NCI-H1417 treated with DMSO at 0.1 percent for 48 hours (cell line): ENCODE results near the gene UNC13B.
"Not testable (repeated sequence)": the region's sequence is repeated elsewhere in the genome, so short reads cannot be mapped to it uniquely, and the experiment has no call there.

ENCODE experiments used
- DNase-seq: peaks from one replicate; lab custom pipeline; 2025; lab: John Stamatoyannopoulos, UW

UNC13B gene

DNA sequence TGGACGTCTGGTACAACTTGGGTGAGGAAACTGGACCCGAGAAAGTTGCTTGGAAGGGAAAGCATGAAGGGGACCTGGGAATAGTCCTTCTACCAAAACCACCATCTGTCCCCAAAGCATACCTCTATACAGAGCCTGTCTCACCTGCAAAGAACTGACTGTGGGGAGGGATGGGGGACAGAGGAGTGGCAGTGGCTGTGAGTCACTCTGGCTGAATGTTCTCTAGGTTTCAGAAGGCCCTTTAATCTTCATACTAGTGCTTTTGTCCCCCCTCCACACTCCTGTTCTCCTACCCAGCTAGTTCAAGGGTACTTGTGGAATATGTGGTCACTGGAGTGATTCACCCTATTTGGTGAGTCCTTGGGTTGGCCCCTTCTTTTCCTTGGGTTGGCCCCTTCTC, 218.8 kb downstream of the UNC13B start:
- DNase-seq = no peak

DNA sequence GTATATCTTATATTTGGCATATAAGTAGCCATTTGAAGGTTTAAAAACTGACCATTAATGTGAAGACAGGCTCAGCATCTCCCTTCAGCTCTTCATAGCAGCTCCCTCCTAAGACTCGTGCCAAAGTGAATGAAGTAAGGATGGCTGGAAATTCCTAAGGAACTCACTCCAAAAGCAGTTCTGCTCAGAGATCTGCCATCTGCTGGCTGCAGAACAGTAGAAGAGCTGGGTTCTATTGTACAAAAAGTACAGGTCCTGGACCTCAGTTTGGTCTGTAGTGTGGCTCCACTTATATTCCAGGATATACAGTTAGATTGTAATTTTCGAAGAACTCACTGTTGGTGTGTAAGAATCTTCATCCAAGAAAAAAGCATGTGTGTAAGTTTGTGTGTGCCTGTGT, 223.2 kb downstream of the UNC13B start:
- no peak for DNase-seq

DNA sequence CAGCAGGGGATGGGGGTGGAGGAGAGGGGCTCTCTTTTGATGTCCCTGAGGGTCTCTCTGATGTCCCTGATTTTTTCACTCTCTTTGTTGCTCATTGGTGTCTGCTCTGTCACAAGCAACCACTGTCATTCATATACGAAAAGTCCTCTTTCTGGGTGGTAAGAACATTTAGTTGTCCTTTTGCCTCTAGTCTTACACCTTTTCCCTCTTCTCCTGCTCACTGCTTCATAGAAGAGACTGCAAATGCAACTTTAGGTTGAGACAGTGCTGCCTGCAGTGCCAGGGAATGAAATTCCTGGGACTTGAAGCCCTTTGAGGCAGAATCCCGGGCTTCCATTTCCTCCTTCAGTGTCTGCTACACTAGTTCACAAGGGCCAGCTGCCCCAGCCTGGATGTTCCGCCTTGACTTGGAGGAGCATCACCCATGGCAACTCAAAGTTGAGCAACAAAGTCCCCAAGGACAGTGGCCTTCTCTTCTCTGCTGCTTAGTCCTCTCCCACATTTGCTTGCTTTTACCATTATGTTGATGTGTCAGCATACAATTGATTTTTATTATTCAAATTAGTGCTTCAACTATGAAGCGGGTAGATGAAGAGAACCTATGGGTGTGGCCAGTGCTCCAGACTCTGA, 233.4 kb downstream of the UNC13B start:
- no peak for DNase-seq

DNA sequence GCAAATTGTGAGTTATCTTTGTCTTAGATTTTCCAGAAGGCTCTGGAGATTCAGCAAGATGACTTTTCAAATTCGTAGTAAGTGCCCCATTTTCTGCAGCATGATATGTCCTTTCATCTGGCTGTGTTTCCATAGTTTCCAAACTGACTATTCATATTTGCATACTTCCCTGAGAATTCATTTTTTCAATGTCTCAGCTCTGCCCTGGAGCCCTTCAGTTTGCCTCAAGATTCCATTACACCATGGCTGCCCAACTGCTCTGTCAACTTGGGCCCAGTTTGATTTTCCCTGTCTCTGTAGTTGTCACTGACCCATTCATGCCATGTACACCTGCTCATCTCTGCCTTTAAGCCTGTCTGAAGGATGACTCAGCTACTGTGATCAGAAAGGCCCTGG, 233.9 kb downstream of the UNC13B start:
- no peak for DNase-seq

DNA sequence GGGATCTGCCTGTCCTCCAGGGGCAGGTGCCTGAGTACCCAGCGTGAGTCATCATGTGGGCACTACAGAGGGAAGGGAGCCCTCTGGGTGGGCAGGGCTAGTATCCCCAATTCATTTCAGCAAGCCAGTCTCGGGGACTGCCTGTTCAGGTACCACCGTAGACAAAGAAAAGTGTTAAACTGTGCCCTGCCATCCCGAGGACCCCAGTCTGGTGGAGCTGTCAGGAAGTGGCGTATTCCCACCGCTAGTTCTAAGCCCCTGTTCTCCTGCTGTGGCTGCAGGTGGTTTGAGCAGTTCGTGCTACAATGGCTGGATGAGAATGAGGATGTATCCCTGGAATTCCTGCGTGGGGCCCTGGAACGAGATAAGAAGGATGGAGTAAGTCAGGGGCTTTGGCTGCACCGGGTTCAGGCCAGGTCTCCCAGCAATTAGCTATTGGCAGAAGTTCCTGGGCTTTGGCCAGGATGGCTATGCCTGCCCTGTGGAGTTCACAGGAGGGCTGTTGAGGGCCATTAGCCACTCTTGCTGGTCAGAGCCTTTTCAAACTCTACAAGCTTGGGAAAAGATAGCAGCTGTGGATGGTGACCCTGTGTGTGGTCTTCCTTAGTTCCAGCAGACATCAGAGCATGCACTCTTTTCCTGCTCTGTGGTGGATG, 234.9 kb downstream of the UNC13B start:
- DNase-seq = no peak

DNA sequence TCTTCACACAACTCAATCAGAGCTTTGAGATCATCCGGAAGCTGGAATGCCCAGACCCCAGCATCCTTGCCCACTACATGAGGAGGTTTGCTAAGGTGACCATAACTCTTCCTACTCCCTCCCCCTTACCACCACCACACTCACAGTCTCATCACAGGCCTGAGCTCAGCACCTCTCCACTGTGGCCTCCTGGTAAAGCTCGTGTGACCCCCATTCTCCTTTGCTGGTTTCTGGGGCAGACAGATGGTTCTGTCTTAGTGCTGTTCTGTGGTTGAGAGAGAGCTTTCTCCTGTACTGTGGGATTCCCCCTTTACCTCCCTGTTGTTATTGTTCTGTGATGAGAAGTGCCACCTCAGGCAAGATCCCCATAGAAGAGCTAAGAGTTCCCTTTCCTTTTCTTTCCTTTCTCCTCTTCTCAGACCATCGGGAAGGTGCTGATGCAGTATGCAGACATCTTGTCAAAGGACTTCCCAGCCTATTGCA, 235.4 kb downstream of the UNC13B start:
- no peak for DNase-seq

DNA sequence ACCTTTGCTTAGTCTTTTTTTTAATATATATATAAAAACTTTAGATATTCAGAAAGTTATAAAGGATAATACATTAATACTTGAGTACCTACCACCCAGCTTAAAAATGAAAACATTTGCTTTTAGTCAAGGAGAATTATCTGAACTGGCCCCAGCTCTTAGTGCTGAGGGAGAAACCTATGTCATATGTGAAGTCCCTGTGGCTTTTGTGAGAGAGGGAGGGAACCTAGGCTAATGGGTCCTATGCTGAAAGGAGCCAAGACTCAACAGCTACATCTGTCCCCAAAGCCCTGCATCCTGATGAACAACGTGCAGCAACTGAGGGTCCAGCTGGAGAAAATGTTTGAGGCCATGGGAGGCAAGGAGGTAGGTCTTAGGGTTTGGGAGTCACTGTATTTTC, 236.1 kb downstream of the UNC13B start:
- DNase-seq = no peak

DNA sequence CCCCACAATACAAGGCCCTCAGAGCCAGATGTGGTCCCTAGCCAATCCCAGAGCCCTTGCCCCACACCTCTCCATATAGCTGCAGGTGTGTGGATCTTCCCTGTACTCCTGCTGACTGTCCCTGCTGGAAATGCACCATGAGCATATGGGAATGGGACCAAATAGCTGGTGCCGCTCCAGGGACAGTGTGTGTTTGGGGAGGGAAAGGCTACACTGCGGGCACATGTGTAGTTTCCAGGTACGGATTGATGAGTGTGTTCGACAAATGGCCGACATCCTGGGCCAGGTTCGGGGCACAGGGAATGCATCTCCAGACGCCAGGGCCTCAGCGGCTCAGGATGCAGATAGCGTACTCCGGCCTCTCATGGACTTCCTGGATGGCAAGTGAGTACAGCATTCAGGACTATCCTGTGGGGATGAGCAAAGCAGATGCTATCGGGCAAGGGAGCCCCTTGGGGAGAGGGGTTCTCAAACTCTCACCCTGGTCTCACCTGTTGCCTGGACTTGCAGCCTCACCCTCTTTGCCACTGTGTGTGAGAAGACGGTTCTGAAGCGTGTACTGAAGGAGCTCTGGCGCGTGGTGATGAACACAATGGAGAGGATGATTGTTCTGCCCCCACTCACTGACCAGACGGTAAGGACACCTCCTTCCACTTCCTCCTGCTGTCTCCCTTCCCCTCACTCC, 237.0 kb downstream of the UNC13B start:
- no peak for DNase-seq

DNA sequence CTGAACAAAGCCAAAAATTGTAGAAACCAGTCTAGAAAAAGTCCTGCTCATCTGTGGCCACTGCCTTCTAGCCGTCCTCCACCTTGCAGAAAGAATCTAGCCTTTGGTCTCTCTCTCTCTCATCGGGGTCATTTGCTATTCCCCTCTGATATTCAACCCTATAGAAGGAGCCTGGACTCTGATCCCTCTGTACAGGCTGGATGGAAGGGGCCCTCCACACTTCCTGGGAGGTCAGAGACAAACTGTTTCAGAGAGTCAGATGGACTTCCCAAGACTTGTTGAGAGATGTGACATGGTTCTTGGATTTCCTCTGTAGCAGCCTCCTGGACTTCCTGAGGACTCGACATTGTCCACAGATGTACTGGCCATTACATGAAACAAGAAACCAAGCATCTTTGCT, 243.1 kb downstream of the UNC13B start:
- DNase-seq = no peak

DNA sequence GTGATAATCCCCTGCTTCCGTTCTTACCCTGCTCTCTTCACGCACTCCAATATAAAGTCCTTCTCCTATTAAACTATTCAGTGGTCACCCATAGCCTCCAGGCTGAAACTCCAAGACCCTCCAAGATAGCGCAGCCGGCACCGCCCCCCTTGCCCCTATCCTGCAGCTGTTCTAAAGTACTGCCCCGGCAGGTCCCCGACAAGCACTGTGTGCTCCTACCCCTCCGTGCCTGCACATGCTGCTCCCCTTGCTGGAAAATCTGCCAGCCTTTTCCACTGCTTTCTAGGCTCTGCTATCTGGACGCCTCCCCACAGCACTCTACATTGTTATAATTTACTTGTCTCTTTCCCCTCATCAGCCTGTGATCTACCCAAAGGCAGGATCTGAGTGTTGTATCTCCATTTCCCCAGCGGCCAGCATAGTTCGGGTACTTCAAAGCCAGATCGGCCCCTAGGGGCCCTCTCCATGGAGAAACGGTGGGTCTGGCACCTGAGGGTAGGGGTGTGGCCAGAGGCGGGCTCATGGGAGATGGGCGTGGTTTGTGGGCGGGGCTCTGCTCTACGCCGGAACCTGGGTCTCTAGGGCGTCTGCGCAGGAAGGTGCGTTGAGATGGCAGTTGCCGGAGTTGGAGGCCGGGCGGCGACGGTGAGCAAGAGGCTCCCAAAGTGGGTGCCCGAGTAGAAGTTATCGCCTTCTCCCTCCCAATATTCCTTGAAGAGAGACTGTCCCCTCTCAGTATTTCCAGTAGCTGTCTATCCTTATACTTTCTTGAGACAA, 244.6 kb downstream of the UNC13B start:
- no peak for DNase-seq

DNA sequence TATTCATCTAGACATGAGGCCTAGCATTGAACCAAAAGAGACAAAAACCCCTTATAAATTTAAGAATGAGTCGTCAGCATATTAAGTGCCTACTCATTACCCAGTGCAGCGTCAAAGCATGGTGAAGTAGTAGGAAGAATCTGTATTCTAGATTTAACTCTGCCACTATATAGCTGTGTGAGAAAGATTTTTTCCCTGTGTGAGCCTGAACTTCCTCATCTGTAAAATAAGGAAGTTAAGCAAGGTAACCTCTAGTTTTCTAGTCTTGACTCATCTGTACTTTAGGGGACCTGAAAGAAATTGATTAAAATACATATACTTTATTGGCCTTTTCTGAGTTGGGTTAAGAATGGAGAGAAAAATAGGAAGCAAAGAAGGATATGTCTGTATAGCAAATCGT, 246.0 kb downstream of the UNC13B start:
- DNase-seq = no peak

DNA sequence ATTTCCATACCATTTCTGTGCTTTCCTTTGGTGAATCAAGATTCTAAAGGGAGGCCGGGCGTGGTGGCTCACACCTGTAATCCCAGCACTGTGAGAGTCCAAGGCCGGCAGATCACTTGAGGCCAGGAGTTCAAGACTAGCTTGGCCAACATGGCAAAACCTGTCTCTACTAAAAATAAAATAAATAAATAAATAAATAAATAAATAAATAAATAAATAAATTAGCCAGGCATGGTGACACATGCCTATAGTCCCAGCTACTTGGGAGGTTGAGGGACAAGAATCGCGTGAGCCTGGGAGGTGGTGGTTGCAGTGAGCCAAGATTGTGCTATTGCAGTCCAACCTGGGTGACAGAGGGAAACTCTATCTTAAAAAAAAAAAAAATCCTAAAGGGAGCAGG, 247.6 kb downstream of the UNC13B start:
- not testable (repeated sequence) for DNase-seq

DNA sequence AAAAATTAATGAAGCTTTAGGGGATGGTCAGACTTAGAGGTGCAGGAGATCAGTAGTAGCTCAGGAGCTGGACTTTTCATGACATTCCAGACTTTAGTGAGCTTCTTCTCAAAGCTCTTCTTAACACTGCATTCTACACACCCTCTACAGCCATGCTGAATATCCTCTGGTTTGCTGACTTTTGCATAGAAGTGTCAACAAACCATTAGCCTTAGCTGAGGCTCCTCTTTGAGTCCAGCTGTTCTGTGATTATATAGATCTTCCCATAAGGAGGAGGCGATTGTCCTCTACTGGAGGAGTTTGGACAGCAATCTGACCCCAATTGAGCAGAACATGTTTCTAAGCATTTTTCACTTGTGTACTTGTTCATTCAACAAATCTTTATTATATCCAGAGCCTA, 253.1 kb downstream of the UNC13B start:
- DNase-seq = no peak

DNA sequence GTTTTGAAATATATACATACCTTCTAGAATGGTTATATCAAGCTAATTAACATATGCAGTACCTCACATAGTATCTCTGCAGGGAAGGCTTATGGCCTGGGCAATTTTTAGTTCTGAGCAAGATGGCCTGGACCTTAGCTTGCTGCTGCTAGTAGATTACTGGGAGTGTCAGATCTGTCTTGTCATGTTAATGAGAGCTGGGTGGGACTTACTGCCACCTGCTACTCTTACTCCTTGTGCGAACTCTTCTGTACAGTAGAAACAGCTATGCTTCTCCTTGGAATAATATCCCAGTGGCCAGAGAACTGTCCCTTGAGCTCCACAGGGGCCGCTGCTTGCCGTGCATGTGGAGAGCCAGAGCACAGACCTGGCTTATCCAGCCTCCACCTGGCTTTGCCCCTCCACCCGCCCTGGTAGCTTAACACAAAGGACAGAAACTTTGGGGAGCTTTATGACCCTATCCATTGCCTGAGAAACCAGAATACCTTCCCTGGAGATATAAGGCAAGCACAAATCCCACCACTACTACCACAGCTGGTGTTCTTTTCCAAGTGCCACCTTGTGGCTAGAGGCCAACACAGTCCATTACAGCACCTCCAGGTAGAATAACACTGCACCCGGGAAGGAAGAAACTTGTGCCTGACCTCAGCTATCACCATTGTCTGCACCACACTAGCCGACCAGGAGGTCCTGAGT, 253.7 kb downstream of the UNC13B start:
- no peak for DNase-seq

DNA sequence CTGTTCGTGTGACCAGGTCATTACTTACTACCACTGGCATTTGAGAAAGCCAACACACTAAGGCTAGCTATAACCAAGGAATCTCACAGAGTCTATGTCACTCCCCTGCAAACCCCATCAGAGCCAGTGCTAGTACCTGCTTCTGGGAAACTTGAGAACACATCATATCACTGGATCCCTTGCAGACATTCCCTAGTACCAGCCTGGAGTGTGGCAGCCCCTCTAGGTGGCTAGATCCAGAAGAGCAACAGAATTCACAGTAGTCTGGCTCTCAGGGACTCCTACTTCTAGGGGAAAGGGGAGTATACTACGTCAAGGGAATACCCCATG, 254.3 kb downstream of the UNC13B start:
- no peak for DNase-seq

DNA sequence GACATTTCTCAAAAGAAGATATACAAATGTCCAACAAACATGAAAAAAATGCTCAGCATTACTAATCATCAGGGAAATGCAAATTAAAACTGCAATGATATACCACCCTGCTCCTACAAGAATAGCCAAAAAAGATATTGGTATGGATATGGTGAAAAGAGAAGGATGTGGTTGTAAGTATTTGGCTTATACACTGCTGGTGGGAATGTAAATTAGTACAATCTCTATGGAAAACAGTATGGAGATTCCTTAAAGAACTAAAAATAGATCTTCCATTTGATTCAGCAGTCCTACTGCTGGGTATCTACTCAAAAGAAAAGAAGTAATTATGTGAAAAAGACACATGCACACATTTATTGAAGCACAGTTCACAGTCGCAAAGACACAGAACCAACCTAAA, 260.5 kb downstream of the UNC13B start:
- DNase-seq = no peak

DNA sequence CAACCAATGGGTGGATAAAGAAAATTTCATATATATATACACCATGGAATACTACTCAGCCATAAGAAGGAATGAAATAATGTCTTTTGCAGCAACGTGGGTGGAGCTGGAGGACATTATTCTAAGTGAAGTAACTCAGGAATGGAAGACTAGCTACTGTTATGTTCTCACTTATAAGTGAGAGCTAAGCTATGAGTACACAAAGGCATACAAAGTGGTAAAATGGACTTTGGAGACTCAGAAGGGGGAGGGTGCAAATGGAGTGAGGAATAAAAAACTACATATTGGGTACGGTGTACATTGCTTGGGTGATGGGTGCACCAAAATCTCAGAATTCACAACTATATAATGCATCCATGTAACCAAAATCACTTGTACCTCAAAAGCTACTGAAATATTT, 260.9 kb downstream of the UNC13B start:
- DNase-seq = no peak

DNA sequence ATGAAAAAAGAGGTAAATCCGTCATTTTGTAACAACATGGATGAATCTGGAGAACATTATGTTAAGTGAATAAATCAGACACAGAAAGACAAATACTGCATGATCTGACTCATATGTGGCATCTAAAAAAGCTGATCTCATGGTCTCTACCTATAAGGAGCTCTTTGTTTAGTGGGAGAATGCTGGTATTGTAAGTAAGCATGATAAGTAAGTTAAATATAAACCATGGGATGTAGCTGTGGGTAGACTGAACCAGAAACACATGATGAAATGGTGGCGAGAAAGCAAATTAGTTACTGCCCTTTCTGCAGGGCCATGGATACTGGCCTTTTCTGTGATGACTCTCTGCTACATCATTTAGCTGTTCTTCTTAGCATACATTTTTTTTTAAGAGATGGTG, 261.7 kb downstream of the UNC13B start:
- DNase-seq = no peak

DNA sequence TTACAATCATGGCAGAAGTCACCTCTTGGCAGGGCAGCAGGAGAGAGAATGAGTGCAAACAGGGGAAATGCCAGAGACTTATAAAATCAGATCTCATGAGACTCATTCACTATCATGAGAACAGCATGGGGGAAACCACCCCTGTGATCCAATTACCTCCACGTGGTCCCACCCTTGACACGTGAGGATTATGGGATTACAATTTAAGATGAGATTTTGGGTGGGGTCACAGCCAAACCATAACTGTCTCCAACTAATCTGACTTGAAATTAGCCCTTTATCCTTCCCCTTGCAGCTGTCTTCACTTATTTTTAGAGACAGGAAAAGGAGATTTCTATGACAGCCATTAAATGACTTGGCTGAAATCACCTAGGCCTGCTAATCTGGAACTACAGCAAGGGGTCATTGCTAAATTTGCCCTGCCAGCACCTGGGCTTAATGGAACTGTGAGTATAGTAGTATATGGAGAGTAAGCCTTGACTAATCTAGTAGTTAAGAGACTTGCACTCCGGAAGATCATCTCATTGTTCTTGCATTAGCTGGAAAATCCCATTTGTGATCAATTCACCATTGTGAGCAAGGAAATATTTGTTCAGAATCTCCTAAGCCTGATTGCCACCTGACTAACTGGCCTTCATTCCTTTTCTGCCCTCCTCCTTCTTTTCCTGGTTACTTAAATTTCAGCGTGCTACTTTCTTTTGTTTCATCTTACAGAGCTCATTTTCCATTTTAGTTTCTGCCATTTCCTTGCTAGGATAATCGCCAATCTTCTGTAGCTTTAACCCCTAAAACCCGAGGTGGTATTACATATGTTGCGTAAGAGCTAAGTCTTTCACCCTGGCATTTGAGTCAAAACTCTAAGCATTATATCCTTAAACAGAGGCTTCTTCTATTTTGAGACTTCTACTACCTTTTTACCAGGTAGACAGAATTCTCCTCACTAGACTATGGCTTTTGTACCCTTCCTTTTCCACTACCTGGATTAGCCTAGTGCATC, 262.8 kb downstream of the UNC13B start:
- DNase-seq = no peak

DNA sequence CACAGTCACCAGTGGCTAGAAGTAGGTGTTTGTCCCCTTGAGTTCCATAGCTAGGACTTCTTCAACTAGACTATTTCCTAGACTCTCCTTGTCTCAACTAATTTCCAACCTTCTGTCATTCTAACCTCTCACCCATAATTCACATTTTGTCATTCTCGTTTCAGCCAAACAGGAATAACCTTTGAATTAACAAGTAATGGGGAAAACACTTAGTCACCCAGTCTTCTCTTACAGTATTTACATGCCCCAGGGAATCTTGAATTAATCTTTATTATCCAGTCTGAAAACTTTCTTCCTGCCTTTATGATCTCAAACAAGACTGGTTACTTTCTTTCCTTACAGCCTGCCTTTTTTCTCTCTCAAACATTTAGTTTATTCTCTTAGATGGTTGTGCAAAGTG, 264.8 kb downstream of the UNC13B start:
- DNase-seq = no peak

DNA sequence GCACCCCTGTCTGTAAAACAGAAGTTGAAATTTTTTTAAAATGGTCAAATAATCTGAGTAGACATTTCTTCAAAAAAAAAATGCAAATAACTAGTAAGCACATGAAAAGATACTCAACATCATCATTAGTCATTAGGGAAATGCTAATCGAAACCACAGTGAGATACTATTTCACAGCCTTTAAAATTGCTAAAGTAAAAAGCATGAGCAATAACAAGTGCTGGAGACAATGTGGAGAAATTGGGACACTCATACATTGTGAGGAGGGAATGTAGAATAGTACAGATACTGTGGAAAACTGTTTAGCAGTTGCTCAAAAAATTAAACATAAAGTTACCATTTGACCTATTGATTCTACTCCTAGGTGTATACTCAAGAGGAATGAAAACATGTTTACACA, 269.7 kb downstream of the UNC13B start:
- DNase-seq = no peak
